Measurements from ENCODE around the gene EREG. TPM values are rescaled to one million over a fixed set of nuclear protein-coding genes. Genes with fewer than 3 reads are reported as not detected.

The EREG gene
- total and polyA plus RNA-seq, 10 of the 15 experiments (the other 5 are each of a cell fraction or from before 2014, with no cell fraction given): not detected

- H2AFZ ChIP-seq (ENCODE audit: control insufficient read depth, low read depth, low read length): no peak overlapping the region
- H3K4me3 ChIP-seq: no peak overlapping the region
- H3K79me2 ChIP-seq (ENCODE audit: control insufficient read depth, insufficient read depth, low read length): no peaks in the 10 kb centered on the region
- no peaks in the 10 kb centered on the region; the same call in 2 of the 3 replicates for H3K9me3 ChIP-seq (replicated peaks; ENCODE audit: control insufficient read depth, insufficient read depth, low read length)
- intact Hi-C loops (cut with micrococcal nuclease; ENCODE audit: unreplicated experiment): no loop called here
- H4K20me1 ChIP-seq (ENCODE audit: control insufficient read depth, insufficient read depth): no peaks in the 10 kb centered on the region
- no peak overlapping the region for H3K27ac ChIP-seq (ENCODE audit: control insufficient read depth, insufficient read depth)
- SMC1A ChIA-PET (ENCODE audit: uncharacterized antibody, unreplicated experiment): interaction anchor here (0.7 kb wide), 1 partner anchor 761 kb away, joined by 3 read pairs; no protein-coding TSS in a partner anchor
- H3K27me3 ChIP-seq (replicated peaks in 1 of 2; ENCODE audit: control insufficient read depth in 2 of 2, insufficient read depth in 2 of 2, low read length in 1 of 2): no peaks in the 10 kb centered on the region
- DNase-seq (ENCODE audit: low read depth, low spot score) (no peak), ATAC-seq (no peak), FAIRE-seq (no peak)
- 23% methylated on average over 1 of the region's 1 CpG for WGBS (ENCODE audit: insufficient coverage, insufficient replicate concordance, low lambda C conversion rate, missing lambda C conversion rate)
- CTCF ChIA-PET: interaction anchor here (0.6 kb wide), 1 partner anchor 58 kb away, joined by 3 read pairs; no protein-coding TSS in a partner anchor
- H3K9ac ChIP-seq (ENCODE audit: control insufficient read depth, insufficient read depth, low read length): no peak overlapping the region
- TF ChIP-seq GABPA (IDR thresholded peaks at IDR 0.05; ENCODE audit: low read depth) (no peak), MTA2 (IDR thresholded peaks at IDR 0.05; ENCODE audit: low read depth) (no peak), POU2F2 (IDR thresholded peaks at IDR 0.05; ENCODE audit: borderline replicate concordance, low read depth, low read length) (no peak)
- no peak overlapping the region for H3K4me2 ChIP-seq (ENCODE audit: control insufficient read depth, insufficient read depth)
- no peaks in the 10 kb centered on the region for H3K36me3 ChIP-seq (ENCODE audit: control insufficient read depth in 2 of 2, insufficient read depth in 2 of 2, low read length in 1 of 2)
- in situ Hi-C loops (cut with MboI): no loop called here
- POLR2A ChIA-PET: no interaction called here
- no TSS peak for BruUV-seq (replicated peaks)
- RAD21 ChIA-PET (ENCODE audit: unreplicated experiment): interaction anchor here (0.7 kb wide), 1 partner anchor 505 kb away, joined by 3 read pairs; no protein-coding TSS in a partner anchor
- no peaks in the 10 kb centered on the region for H3K4me1 ChIP-seq (ENCODE audit: control insufficient read depth, insufficient read depth, low read length)
These were observed 70.4 kb downstream of the EREG start for GRCh38 chr4:74435296-74435695.

- SMC1A ChIA-PET (ENCODE audit: uncharacterized antibody, unreplicated experiment): no interaction called here
- POLR2A ChIA-PET: no interaction called here
These were observed 72.9 kb downstream of the EREG start for GRCh38 chr4:74437866-74438265.

More at GRCh38 chr4:74437866-74438265, 72.9 kb downstream of the EREG start:
- intact Hi-C loops (cut with micrococcal nuclease; ENCODE audit: unreplicated experiment) (no loop called here), in situ Hi-C loops (cut with MboI) (no loop called here)
- DNase-seq (ENCODE audit: low read depth, low spot score): no peak
- Histone ChIP-seq H3K4me3 (no peak overlapping the region), H3K36me3 (ENCODE audit: control insufficient read depth in 2 of 2, insufficient read depth in 2 of 2, low read length in 1 of 2) (no peaks in the 10 kb centered on the region), H3K79me2 (ENCODE audit: control insufficient read depth, insufficient read depth, low read length) (no peaks in the 10 kb centered on the region), H3K4me2 (ENCODE audit: control insufficient read depth, insufficient read depth) (no peak overlapping the region), H3K9me3 (replicated peaks; ENCODE audit: control insufficient read depth, insufficient read depth, low read length) (no peaks in the 10 kb centered on the region; the same call in 2 of the 3 replicates), H4K20me1 (ENCODE audit: control insufficient read depth, insufficient read depth) (no peaks in the 10 kb centered on the region), H3K27ac (ENCODE audit: control insufficient read depth, insufficient read depth) (no peak overlapping the region), H3K9ac (ENCODE audit: control insufficient read depth, insufficient read depth, low read length) (no peak overlapping the region), H3K27me3 (replicated peaks in 1 of 2; ENCODE audit: control insufficient read depth in 2 of 2, insufficient read depth in 2 of 2, low read length in 1 of 2) (no peaks in the 10 kb centered on the region), H3K4me1 (ENCODE audit: control insufficient read depth, insufficient read depth, low read length) (no peaks in the 10 kb centered on the region), H2AFZ (ENCODE audit: control insufficient read depth, low read depth, low read length) (no peak overlapping the region)
- no peak for FAIRE-seq
- ATAC-seq: no peak
- ChIA-PET CTCF (no interaction called here), RAD21 (ENCODE audit: unreplicated experiment) (no interaction called here)
- TF ChIP-seq TCF7 (IDR thresholded peaks at IDR 0.05; ENCODE audit: borderline replicate concordance) (no peak), CBFB (IDR thresholded peaks at IDR 0.05; ENCODE audit: low read depth) (no peak), MTA2 (IDR thresholded peaks at IDR 0.05; ENCODE audit: low read depth) (no peak), RB1 (IDR thresholded peaks at IDR 0.05; ENCODE audit: borderline replicate concordance) (no peak)
- no TSS peak for BruUV-seq (replicated peaks)
- 53% methylated on average over 3 of the region's 3 CpGs for WGBS (ENCODE audit: insufficient coverage, insufficient replicate concordance, low lambda C conversion rate, missing lambda C conversion rate)

Other genes with a start within 250 kb of the EREG start
- gene MTHFD2L, start 207.0 kb upstream of the EREG start, total RNA-seq (2014; rRNA removed): 18.4 and 20.1 TPM in 2 replicates
- 14.4 and 19.8 TPM in 2 replicates for gene MTHFD2L, start 207.0 kb upstream of the EREG start, total RNA-seq (2014; rRNA removed; fragmentation: Illumina TruSeq; extraction: Trizol)
- 10.6 and 12.5 TPM in 2 replicates for gene MTHFD2L, start 207.0 kb upstream of the EREG start, total RNA-seq (2021)
- 16.3 and 24.4 TPM in 2 replicates for gene MTHFD2L, start 207.0 kb upstream of the EREG start, polyA plus RNA-seq (2011; rRNA removed)
- 8.8 and 10.3 TPM in 2 replicates for gene MTHFD2L, start 207.0 kb upstream of the EREG start, polyA plus RNA-seq (2014; fragmentation: Illumina TruSeq; extraction: Trizol)
- 10 to 100 TPM in 1 of 2 experiments, 1 to 10 TPM in 1; 4.8 to 11.5 TPM for gene MTHFD2L, start 207.0 kb upstream of the EREG start, polyA plus RNA-seq (2014; fragmentation: Nextera tagmentation; extraction: Ambion mirVana)
- 11.2 and 14.4 TPM in 2 replicates for gene MTHFD2L, start 207.0 kb upstream of the EREG start, polyA plus RNA-seq (2014; rRNA removed)
- gene MTHFD2L, start 207.0 kb upstream of the EREG start, polyA plus RNA-seq (2016; fragmentation: Nextera tagmentation; extraction: Ambion mirVana): 10 to 100 TPM; 20.4 to 25.4 TPM
- gene EPGN, start 56.7 kb upstream of the EREG start, total RNA-seq (2014; rRNA removed): not detected in 2 replicates
- gene EPGN, start 56.7 kb upstream of the EREG start, total RNA-seq (2014; rRNA removed; fragmentation: Illumina TruSeq; extraction: Trizol): 0.54 TPM in 1 of 2 replicates, not detected in the other
- gene EPGN, start 56.7 kb upstream of the EREG start, total RNA-seq (2021): not detected in 2 replicates
- 0.42 and 0.45 TPM in 2 replicates for gene EPGN, start 56.7 kb upstream of the EREG start, polyA plus RNA-seq (2011; rRNA removed)
- 0.12 TPM in 1 of 2 replicates, not detected in the other for gene EPGN, start 56.7 kb upstream of the EREG start, polyA plus RNA-seq (2014; fragmentation: Illumina TruSeq; extraction: Trizol)
- under 1 TPM in 1 of 2 experiments, not detected in 1; 0.06 TPM for gene EPGN, start 56.7 kb upstream of the EREG start, polyA plus RNA-seq (2014; fragmentation: Nextera tagmentation; extraction: Ambion mirVana)
- gene EPGN, start 56.7 kb upstream of the EREG start, polyA plus RNA-seq (2014; rRNA removed): not detected in 2 replicates
- not detected for gene EPGN, start 56.7 kb upstream of the EREG start, polyA plus RNA-seq (2016; fragmentation: Nextera tagmentation; extraction: Ambion mirVana)
- gene AREG, start 80.0 kb downstream of the EREG start, total RNA-seq (2014; rRNA removed): not detected in 2 replicates
- gene AREG, start 80.0 kb downstream of the EREG start, total RNA-seq (2014; rRNA removed; fragmentation: Illumina TruSeq; extraction: Trizol): not detected in 2 replicates
- not detected in 2 replicates for gene AREG, start 80.0 kb downstream of the EREG start, total RNA-seq (2021)
- 0.29 and 0.37 TPM in 2 replicates for gene AREG, start 80.0 kb downstream of the EREG start, polyA plus RNA-seq (2011; rRNA removed)
- not detected in 2 replicates for gene AREG, start 80.0 kb downstream of the EREG start, polyA plus RNA-seq (2014; fragmentation: Illumina TruSeq; extraction: Trizol)
- not detected for gene AREG, start 80.0 kb downstream of the EREG start, polyA plus RNA-seq (2014; fragmentation: Nextera tagmentation; extraction: Ambion mirVana)
- 0.09 TPM in 1 of 2 replicates, not detected in the other for gene AREG, start 80.0 kb downstream of the EREG start, polyA plus RNA-seq (2014; rRNA removed)
- gene AREG, start 80.0 kb downstream of the EREG start, polyA plus RNA-seq (2016; fragmentation: Nextera tagmentation; extraction: Ambion mirVana): under 1 TPM in 1 of 2 experiments, not detected in 1; 0.25 TPM

Data from GM12878 (cell line).